Neural cell (in vitro differentiated cells): ENCODE measurements around the gene TMEM269. TPM values are rescaled to one million over a fixed set of nuclear protein-coding genes. Genes with fewer than 3 reads are reported as not detected.

Experiments
- H2AFZ ChIP-seq: fragments of 200-600, 300-800 bp; sonication (generic), shearing (Covaris generic); 2 replicates; pipeline ENCODE4 v1.6.0; 2014; ENCODE audit warnings: low read depth, mild to moderate bottlenecking, antibody characterized with exemption, low read length, moderate library complexity
- H3F3A ChIP-seq: fragments of 200-600 bp; shearing (Covaris generic); 2 replicates; pipeline ENCODE4 v1.6.1; 2016; ENCODE audit warnings: mild to moderate bottlenecking, moderate library complexity, mixed read lengths, antibody characterized with exemption, low read length; ENCODE audit not compliant: insufficient read depth, poor library complexity, severe bottlenecking
- H3K27ac ChIP-seq: fragments of 200-600, 300-800 bp; sonication (generic), shearing (Covaris generic); 2 replicates; pipeline ENCODE4 v1.5.1; 2014; ENCODE audit warnings: mild to moderate bottlenecking, low read length, moderate library complexity
- H3K27me3 ChIP-seq: fragments of 300-800, 200-600 bp; sonication (generic), shearing (Covaris generic); 2 replicates; pipeline ENCODE4 v1.6.0; 2014; ENCODE audit warnings: mild to moderate bottlenecking, low read depth, low read length, moderate library complexity; ENCODE audit not compliant: insufficient read depth
- H3K36me3 ChIP-seq: fragments of 300-800, 200-600 bp; sonication (generic), shearing (Covaris generic); 2 replicates; pipeline ENCODE4 v1.5.1; 2014; ENCODE audit warnings: mild to moderate bottlenecking, antibody characterized with exemption, low read length, moderate library complexity; ENCODE audit not compliant: insufficient read depth
- H3K4me2 ChIP-seq: fragments of 300-800, 200-600 bp; sonication (generic), shearing (Covaris generic); 2 replicates; pipeline ENCODE4 v1.6.0; 2014; ENCODE audit warnings: mild to moderate bottlenecking, low read length
- H3K4me3 ChIP-seq: fragments of 300-800, 200-600 bp; sonication (generic), shearing (Covaris generic); 2 replicates; pipeline ENCODE4 v1.5.1; 2014; ENCODE audit warnings: mild to moderate bottlenecking, low read length, moderate library complexity
- H3K79me2 ChIP-seq: fragments of 200-600 bp; shearing (Covaris generic); replicated peaks from 2 replicates; pipeline ENCODE4 v1.6.0; 2014; ENCODE audit warnings: mild to moderate bottlenecking, low read length, moderate library complexity; ENCODE audit not compliant: insufficient read depth
- H3K9ac ChIP-seq: fragments of 300-800, 200-600 bp; sonication (generic), shearing (Covaris generic); 2 replicates; pipeline ENCODE4 v1.6.1; 2016; ENCODE audit warnings: mild to moderate bottlenecking, low read length, mixed read lengths
- H3K9me2 ChIP-seq: fragments of 200-600 bp; shearing (Covaris generic); 2 replicates; pipeline ENCODE4 v1.6.1; 2016; ENCODE audit warnings: mild to moderate bottlenecking, low read length, mixed read lengths; ENCODE audit not compliant: insufficient read depth
- H3K9me3 ChIP-seq: fragments of 200-600, 300-800 bp; sonication (generic), shearing (Covaris generic); 2 replicates; pipeline ENCODE4 v1.6.1; 2016; ENCODE audit warnings: mild to moderate bottlenecking, mixed run types, low read length, moderate library complexity, mixed read lengths
- H4K20me1 ChIP-seq: fragments of 200-600 bp; shearing (Covaris generic); 2 replicates; pipeline ENCODE4 v1.6.1; 2016; ENCODE audit warnings: mild to moderate bottlenecking, mixed run types; ENCODE audit not compliant: insufficient read depth
- EP300 ChIP-seq: fragments of 450-650 bp; conservative IDR thresholded peaks from 2 replicates; pipeline ENCODE4 v1.6.1; 2014; ENCODE audit warnings: antibody characterized with exemption, mild to moderate bottlenecking, moderate library complexity; ENCODE audit not compliant: poor library complexity, severe bottlenecking
- EZH2 ChIP-seq: fragments of 200-600, 300-800 bp; shearing (Covaris generic), sonication (generic); IDR thresholded peaks from 2 replicates; pipeline ENCODE4 v1.6.1; 2014; ENCODE audit warnings: antibody characterized with exemption, low read length, borderline replicate concordance, mild to moderate bottlenecking; ENCODE audit not compliant: insufficient read depth, poor library complexity, severe bottlenecking
- MXI1 ChIP-seq: fragments of 450-650 bp; conservative IDR thresholded peaks from 2 replicates; pipeline ENCODE4 v1.6.1; 2014; ENCODE audit warnings: antibody characterized with exemption, mild to moderate bottlenecking; ENCODE audit not compliant: poor library complexity, severe bottlenecking
- POLR2AphosphoS5 ChIP-seq: IDR thresholded peaks from 2 replicates; pipeline ENCODE4 v1.6.1; 2012
- RAD21 ChIP-seq: fragments of 450-650 bp; conservative IDR thresholded peaks from 2 replicates; pipeline ENCODE4 v1.6.1; 2014; ENCODE audit warnings: antibody characterized with exemption, mild to moderate bottlenecking, moderate library complexity
- SMC3 ChIP-seq: fragments of 450-650 bp; conservative IDR thresholded peaks from 2 replicates; pipeline ENCODE4 v1.6.1; 2014; ENCODE audit warnings: antibody characterized with exemption, mild to moderate bottlenecking, moderate library complexity; ENCODE audit not compliant: poor library complexity
- TAF1 ChIP-seq: IDR thresholded peaks from 2 replicates; pipeline ENCODE4 v1.6.1; 2012; ENCODE audit warnings: low read depth
- polyA plus RNA-seq: library from polyadenylated mRNA; depleted of rRNA; stranded (reverse); fragments of >200 nt; gene quantifications from 2 replicates; pipeline ENCODE4 v1.2.3, GENCODE V29; 2014
- TF ChIP-seq, protein P1 (sequence below): fragments of 450-650 bp; IDR thresholded peaks from 2 replicates; pipeline ENCODE4 v1.5.1; 2014; ENCODE audit warnings: antibody characterized with exemption, mild to moderate bottlenecking, moderate library complexity; ENCODE audit not compliant: poor library complexity, severe bottlenecking
- TF ChIP-seq, protein P2 (sequence below): IDR thresholded peaks from 2 replicates; pipeline ENCODE4 v1.6.1; 2012; ENCODE audit warnings: borderline replicate concordance

Gene TMEM269
- polyA plus RNA-seq, 1 donor from 2014 or later: 1.1 TPM

DNA sequence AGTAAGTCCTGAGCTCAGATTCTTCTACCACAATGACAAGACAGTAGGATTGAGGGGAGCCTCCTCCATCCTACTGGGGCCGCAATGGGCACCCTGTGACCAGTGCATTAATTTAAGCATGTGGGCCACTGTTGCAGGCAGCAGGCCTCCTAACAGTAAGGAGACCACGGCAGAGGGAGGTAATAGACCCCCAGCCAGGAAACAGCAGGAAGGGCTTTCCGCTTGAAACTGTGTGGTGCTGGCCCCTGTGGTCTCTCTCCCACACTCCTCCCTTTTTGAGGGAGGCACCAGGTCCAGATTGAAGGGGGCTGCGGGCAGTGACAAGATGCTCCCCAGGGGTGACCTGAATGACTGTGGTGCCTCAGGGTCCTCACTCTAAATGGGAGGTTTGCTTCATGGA lies 43.1 kb upstream of the TMEM269 start:
- H3K4me2 ChIP-seq: no peak overlapping the region
- no peak overlapping the region for H3K27ac ChIP-seq
- no peaks in the 10 kb centered on the region for H3K36me3 ChIP-seq
- no peak overlapping the region for H3K4me3 ChIP-seq
- H2AFZ ChIP-seq: no peak overlapping the region
- no peaks in the 10 kb centered on the region for H3F3A ChIP-seq
- no peak overlapping the region for H3K9ac ChIP-seq
- no peaks in the 10 kb centered on the region for H4K20me1 ChIP-seq
- H3K9me2 ChIP-seq: no peaks in the 10 kb centered on the region
- TF ChIP-seq TAF1 (no peak), EZH2 (no peak), RAD21 (no peak), SMC3 (no peak), POLR2AphosphoS5 (no peak), EP300 (no peak), MXI1 (no peak)
- TF ChIP-seq, protein P1, sequence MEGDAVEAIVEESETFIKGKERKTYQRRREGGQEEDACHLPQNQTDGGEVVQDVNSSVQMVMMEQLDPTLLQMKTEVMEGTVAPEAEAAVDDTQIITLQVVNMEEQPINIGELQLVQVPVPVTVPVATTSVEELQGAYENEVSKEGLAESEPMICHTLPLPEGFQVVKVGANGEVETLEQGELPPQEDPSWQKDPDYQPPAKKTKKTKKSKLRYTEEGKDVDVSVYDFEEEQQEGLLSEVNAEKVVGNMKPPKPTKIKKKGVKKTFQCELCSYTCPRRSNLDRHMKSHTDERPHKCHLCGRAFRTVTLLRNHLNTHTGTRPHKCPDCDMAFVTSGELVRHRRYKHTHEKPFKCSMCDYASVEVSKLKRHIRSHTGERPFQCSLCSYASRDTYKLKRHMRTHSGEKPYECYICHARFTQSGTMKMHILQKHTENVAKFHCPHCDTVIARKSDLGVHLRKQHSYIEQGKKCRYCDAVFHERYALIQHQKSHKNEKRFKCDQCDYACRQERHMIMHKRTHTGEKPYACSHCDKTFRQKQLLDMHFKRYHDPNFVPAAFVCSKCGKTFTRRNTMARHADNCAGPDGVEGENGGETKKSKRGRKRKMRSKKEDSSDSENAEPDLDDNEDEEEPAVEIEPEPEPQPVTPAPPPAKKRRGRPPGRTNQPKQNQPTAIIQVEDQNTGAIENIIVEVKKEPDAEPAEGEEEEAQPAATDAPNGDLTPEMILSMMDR: no peak
- TF ChIP-seq, protein P2, sequence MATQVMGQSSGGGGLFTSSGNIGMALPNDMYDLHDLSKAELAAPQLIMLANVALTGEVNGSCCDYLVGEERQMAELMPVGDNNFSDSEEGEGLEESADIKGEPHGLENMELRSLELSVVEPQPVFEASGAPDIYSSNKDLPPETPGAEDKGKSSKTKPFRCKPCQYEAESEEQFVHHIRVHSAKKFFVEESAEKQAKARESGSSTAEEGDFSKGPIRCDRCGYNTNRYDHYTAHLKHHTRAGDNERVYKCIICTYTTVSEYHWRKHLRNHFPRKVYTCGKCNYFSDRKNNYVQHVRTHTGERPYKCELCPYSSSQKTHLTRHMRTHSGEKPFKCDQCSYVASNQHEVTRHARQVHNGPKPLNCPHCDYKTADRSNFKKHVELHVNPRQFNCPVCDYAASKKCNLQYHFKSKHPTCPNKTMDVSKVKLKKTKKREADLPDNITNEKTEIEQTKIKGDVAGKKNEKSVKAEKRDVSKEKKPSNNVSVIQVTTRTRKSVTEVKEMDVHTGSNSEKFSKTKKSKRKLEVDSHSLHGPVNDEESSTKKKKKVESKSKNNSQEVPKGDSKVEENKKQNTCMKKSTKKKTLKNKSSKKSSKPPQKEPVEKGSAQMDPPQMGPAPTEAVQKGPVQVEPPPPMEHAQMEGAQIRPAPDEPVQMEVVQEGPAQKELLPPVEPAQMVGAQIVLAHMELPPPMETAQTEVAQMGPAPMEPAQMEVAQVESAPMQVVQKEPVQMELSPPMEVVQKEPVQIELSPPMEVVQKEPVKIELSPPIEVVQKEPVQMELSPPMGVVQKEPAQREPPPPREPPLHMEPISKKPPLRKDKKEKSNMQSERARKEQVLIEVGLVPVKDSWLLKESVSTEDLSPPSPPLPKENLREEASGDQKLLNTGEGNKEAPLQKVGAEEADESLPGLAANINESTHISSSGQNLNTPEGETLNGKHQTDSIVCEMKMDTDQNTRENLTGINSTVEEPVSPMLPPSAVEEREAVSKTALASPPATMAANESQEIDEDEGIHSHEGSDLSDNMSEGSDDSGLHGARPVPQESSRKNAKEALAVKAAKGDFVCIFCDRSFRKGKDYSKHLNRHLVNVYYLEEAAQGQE: no peak
- H3K79me2 ChIP-seq: no peaks in the 10 kb centered on the region
- no peaks in the 10 kb centered on the region for H3K9me3 ChIP-seq
- no peaks in the 10 kb centered on the region for H3K27me3 ChIP-seq

DNA sequence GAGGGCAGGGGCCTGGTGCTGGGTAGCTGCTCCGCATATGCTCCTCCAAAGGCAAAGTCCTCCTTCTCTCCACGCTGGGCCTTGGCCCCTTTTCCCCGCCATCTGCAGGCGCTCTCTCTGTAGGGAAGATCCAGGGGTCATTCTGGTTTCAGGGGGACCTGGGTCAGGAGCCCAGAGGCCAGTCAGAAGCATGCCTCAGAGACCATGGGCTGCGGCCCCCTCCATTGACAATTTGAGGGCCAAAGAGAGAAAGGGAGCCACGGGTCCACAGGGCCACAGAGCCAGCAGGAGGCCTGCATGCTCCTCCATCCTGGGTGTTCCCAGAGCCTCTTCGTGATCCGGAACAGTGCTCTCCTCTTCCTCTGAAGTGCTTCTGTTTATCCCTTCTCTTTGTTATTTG lies 42.6 kb upstream of the TMEM269 start:
- Histone ChIP-seq H3K27me3 (no peaks in the 10 kb centered on the region), H3K9me3 (no peaks in the 10 kb centered on the region), H3F3A (no peaks in the 10 kb centered on the region), H3K4me2 (no peak overlapping the region), H3K79me2 (no peaks in the 10 kb centered on the region), H3K4me3 (no peak overlapping the region), H2AFZ (no peak overlapping the region), H4K20me1 (no peaks in the 10 kb centered on the region), H3K9ac (no peak overlapping the region), H3K36me3 (no peaks in the 10 kb centered on the region), H3K9me2 (no peaks in the 10 kb centered on the region), H3K27ac (no peak overlapping the region)
- TF ChIP-seq, protein P2: no peak
- TF ChIP-seq TAF1 (no peak), EZH2 (no peak), EP300 (no peak), RAD21 (no peak), MXI1 (no peak), SMC3 (no peak), POLR2AphosphoS5 (no peak)
